Frontal cortex (tissue), 4 donors: ENCODE data around the gene EFNA5. TPM values are rescaled to one million over a fixed set of nuclear protein-coding genes. Genes with fewer than 3 reads are reported as not detected.

Experiments used
- DNase-seq, 2 donors: peaks; one replicate each; pipeline ENCODE4 v3.0.0; 2012; ENCODE audit warnings: low spot score in 2 of 2
- FAIRE-seq: peaks from 2 replicates; lab custom pipeline; 2012; peaks lifted over from hg19 to GRCh38; lab: Jason Lieb, UNC
- total RNA-seq: library from RNA; depleted of rRNA; stranded (reverse); fragments of >200 nt; gene quantifications from one replicate; pipeline ENCODE4 v1.2.3, GENCODE V29; 2014
- donor health status: control.
- donor health status: control.
- donor health status: control.

Gene EFNA5
- total RNA-seq, 1 donor from 2014 or later, result 13.5 TPM

- FAIRE-seq (no peak), DNase-seq (no peak)
These were observed 194.0 kb downstream of the EFNA5 start for GRCh38 chr5:107476783-107477182.

- no peak for FAIRE-seq
These were observed 195.8 kb downstream of the EFNA5 start for GRCh38 chr5:107474716-107475489.

GRCh38 chr5:107474361-107474715, 196.4 kb downstream of the EFNA5 start:
- no peak for DNase-seq
- FAIRE-seq, result no peak

More at GRCh38 chr5:107474716-107475489, 195.8 kb downstream of the EFNA5 start:
- DNase-seq, result no peak

GRCh38 chr5:107472620-107473064, 198.1 kb downstream of the EFNA5 start:
- FAIRE-seq, result no peak
- DNase-seq, result no peak

- no peak for FAIRE-seq
- no peak for DNase-seq
These were observed 200.5 kb downstream of the EFNA5 start for GRCh38 chr5:107470295-107470582.

GRCh38 chr5:107469485-107470294, 201.0 kb downstream of the EFNA5 start:
- FAIRE-seq (no peak), DNase-seq (no peak)

GRCh38 chr5:107469064-107469463, 201.7 kb downstream of the EFNA5 start:
- DNase-seq (no peak), FAIRE-seq (no peak)

- FAIRE-seq, result no peak
- no peak for DNase-seq
These were observed 202.5 kb downstream of the EFNA5 start for GRCh38 chr5:107468276-107468675.

- DNase-seq, result no peak
These were observed 203.4 kb downstream of the EFNA5 start for GRCh38 chr5:107467137-107467932.

GRCh38 chr5:107466233-107466769, 204.4 kb downstream of the EFNA5 start:
- no peak for DNase-seq
- no peak for FAIRE-seq

More at GRCh38 chr5:107467137-107467932, 203.4 kb downstream of the EFNA5 start:
- FAIRE-seq, result no peak

GRCh38 chr5:107464876-107465275, 205.9 kb downstream of the EFNA5 start:
- no peak for DNase-seq
- no peak for FAIRE-seq

GRCh38 chr5:107464416-107464815, 206.3 kb downstream of the EFNA5 start:
- DNase-seq (no peak), FAIRE-seq (no peak)

GRCh38 chr5:107463731-107464130, 207.0 kb downstream of the EFNA5 start:
- DNase-seq (no peak), FAIRE-seq (no peak)

- FAIRE-seq (no peak), DNase-seq (no peak)
These were observed 209.0 kb downstream of the EFNA5 start for GRCh38 chr5:107461770-107462169.

- DNase-seq, result no peak
- FAIRE-seq, result no peak
These were observed 209.9 kb downstream of the EFNA5 start for GRCh38 chr5:107460789-107461188.

GRCh38 chr5:107459605-107460004, 211.1 kb downstream of the EFNA5 start:
- FAIRE-seq (no peak), DNase-seq (no peak)

GRCh38 chr5:107458322-107458721, 212.4 kb downstream of the EFNA5 start:
- no peak for DNase-seq
- FAIRE-seq, result no peak

- DNase-seq, result no peak
- FAIRE-seq, result no peak
These were observed 212.9 kb downstream of the EFNA5 start for GRCh38 chr5:107457881-107458280.

GRCh38 chr5:107457138-107457537, 213.6 kb downstream of the EFNA5 start:
- DNase-seq (no peak), FAIRE-seq (no peak)

GRCh38 chr5:107456281-107456715, 214.4 kb downstream of the EFNA5 start:
- FAIRE-seq (no peak), DNase-seq (no peak)
